Mesothelial cell of epicardium (in vitro differentiated cells): Measurements from ENCODE around the gene FLT3LG. TPM values are rescaled to one million over a fixed set of nuclear protein-coding genes. Genes with fewer than 3 reads are reported as not detected.

Experiments
- DNase-seq, 2 experiments: peaks; one replicate each; pipeline ENCODE4 v3.0.0; 2021; ENCODE audit warnings: low spot score in 2 of 2; ENCODE audit not compliant: unreplicated experiment in 2 of 2
- H3K27ac Mint-ChIP-seq: 2 replicates; pipeline ENCODE4 v1.8.0; 2021; ENCODE audit warnings: mixed read lengths
- H3K27me3 Mint-ChIP-seq: 2 replicates; pipeline ENCODE4 v1.8.0; 2021; ENCODE audit warnings: low read depth, mixed read lengths
- H3K36me3 Mint-ChIP-seq: 2 replicates; pipeline ENCODE4 v1.8.0; 2021; ENCODE audit warnings: mixed read lengths
- H3K4me1 Mint-ChIP-seq: 2 replicates; pipeline ENCODE4 v1.8.0; 2021; ENCODE audit warnings: mixed read lengths
- H3K4me3 Mint-ChIP-seq: 2 replicates; pipeline ENCODE4 v1.8.0; 2021; ENCODE audit warnings: mild to moderate bottlenecking, moderate library complexity, mixed read lengths
- H3K9me3 Mint-ChIP-seq: 2 replicates; pipeline ENCODE4 v1.8.0; 2021; ENCODE audit warnings: mixed read lengths
- total RNA-seq: library from RNA; stranded (reverse); gene quantifications from 3 replicates; pipeline ENCODE4 v1.2.1, GENCODE V29; 2021
- TF ChIP-seq, protein P1 (sequence below): fragments of 200-600 bp; sonication (generic); IDR thresholded peaks from one replicate; pipeline ENCODE4 v1.5.0; 2021; ENCODE audit warnings: antibody characterized with exemption; ENCODE audit not compliant: unreplicated experiment

FLT3LG gene
- total RNA-seq, 1 donor from 2014 or later, result 2.4 TPM

DNA sequence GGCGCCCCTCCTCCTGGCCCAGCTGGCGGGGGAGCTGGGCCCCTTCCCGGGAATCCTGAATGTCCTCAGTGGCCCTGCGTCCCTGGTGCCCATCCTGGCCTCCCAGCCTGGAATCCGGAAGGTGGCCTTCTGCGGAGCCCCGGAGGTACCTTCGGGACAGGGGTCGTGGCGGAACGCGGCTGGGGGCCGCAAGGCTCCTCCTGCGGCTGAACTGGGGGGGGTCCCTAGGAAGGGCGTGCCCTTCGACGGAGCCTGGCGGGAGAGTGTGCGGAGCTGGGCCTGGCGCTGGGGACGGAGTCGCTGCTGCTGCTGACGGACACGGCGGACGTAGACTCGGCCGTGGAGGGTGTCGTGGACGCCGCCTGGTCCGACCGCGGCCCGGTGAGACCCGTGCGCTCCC lies 12.4 kb upstream of the FLT3LG start:
- H3K4me3 Mint-ChIP-seq, result no peak overlapping the region
- TF ChIP-seq, protein P1, sequence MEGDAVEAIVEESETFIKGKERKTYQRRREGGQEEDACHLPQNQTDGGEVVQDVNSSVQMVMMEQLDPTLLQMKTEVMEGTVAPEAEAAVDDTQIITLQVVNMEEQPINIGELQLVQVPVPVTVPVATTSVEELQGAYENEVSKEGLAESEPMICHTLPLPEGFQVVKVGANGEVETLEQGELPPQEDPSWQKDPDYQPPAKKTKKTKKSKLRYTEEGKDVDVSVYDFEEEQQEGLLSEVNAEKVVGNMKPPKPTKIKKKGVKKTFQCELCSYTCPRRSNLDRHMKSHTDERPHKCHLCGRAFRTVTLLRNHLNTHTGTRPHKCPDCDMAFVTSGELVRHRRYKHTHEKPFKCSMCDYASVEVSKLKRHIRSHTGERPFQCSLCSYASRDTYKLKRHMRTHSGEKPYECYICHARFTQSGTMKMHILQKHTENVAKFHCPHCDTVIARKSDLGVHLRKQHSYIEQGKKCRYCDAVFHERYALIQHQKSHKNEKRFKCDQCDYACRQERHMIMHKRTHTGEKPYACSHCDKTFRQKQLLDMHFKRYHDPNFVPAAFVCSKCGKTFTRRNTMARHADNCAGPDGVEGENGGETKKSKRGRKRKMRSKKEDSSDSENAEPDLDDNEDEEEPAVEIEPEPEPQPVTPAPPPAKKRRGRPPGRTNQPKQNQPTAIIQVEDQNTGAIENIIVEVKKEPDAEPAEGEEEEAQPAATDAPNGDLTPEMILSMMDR, result no peak
- no peaks in the 10 kb centered on the region for H3K9me3 Mint-ChIP-seq
- no peak for DNase-seq
- peaks cover 4% of the 10 kb centered on the region for H3K36me3 Mint-ChIP-seq
- H3K4me1 Mint-ChIP-seq, result no peaks in the 10 kb centered on the region
- no peaks in the 10 kb centered on the region for H3K27me3 Mint-ChIP-seq
- H3K27ac Mint-ChIP-seq, result no peak overlapping the region

- Mint-ChIP-seq H3K27ac (no peak overlapping the region), H3K36me3 (peaks cover 2% of the 10 kb centered on the region), H3K4me1 (no peaks in the 10 kb centered on the region), H3K4me3 (no peak overlapping the region), H3K27me3 (no peaks in the 10 kb centered on the region), H3K9me3 (no peaks in the 10 kb centered on the region)
- DNase-seq, result no peak
- TF ChIP-seq, protein P1, result no peak
Measured at GRCh38 chr19:49462492-49462891, 11.5 kb upstream of the FLT3LG start.

- Mint-ChIP-seq H3K36me3 (peaks cover 6% of the 10 kb centered on the region), H3K4me1 (no peaks in the 10 kb centered on the region), H3K9me3 (no peaks in the 10 kb centered on the region), H3K4me3 (no peak overlapping the region), H3K27ac (no peak overlapping the region), H3K27me3 (no peaks in the 10 kb centered on the region)
- TF ChIP-seq, protein P1, result no peak
- DNase-seq, result no peak
Measured at GRCh38 chr19:49463960-49464740, 9.9 kb upstream of the FLT3LG start.

DNA sequence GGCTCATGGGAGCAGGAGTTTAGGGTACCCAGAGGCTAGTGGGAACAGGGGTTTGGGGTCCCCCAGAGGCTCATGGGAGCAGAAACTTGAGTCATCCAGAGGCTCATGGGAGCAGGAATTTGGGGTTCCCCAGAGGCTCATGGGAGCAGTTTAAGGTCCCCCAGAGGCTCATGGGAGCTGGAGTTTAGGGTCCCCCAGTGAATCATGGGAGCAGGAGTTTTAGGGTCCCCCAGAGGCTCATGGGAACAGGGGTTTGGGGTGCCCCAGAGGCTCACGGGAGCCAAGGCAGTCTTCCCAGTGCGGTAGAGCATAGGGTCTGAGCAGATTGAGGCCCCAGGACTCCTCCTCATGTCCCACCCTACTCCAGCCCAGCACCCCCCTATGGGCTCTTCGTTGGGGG lies 8.6 kb upstream of the FLT3LG start:
- Mint-ChIP-seq H3K4me3 (no peak overlapping the region), H3K9me3 (no peaks in the 10 kb centered on the region), H3K27me3 (no peaks in the 10 kb centered on the region), H3K4me1 (no peaks in the 10 kb centered on the region), H3K27ac (no peak overlapping the region), H3K36me3 (peaks cover 6% of the 10 kb centered on the region)
- TF ChIP-seq, protein P1, result no peak
- no peak for DNase-seq

DNA sequence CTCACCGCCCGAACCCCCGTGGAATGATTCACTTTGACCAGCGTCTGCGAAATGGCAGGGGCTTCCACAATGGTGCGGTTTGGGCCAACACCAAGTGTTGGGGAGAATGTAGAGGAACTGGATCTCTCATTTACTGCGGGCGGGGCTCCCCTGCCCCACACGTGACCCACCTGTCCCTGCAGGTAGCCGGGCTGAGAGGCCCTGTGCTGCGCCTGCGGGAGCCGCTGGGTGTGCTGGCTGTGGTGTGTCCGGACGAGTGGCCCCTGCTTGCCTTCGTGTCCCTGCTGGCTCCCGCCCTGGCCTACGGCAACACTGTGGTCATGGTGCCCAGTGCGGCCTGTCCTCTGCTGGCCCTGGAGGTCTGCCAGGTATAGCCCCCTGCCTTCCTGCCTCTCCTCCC lies 5.8 kb upstream of the FLT3LG start:
- peaks cover 2% of the 10 kb centered on the region for H3K27me3 Mint-ChIP-seq
- no peak for DNase-seq
- H3K4me3 Mint-ChIP-seq, result no peak overlapping the region
- TF ChIP-seq, protein P1, result no peak
- no peak overlapping the region for H3K27ac Mint-ChIP-seq
- H3K36me3 Mint-ChIP-seq, result peaks cover 6% of the 10 kb centered on the region
- no peaks in the 10 kb centered on the region for H3K9me3 Mint-ChIP-seq
- H3K4me1 Mint-ChIP-seq, result no peaks in the 10 kb centered on the region
